Muscle of arm (tissue), 12 donors: ENCODE measurements around the gene GFY. TPM values are rescaled to one million over a fixed set of nuclear protein-coding genes. Genes with fewer than 3 reads are reported as not detected.

Experiments
- DNase-seq: peaks from one replicate; pipeline ENCODE4 v3.0.0-alpha.2; 2013
- polyA plus RNA-seq, 12 donors: library from polyadenylated mRNA; unstranded; fragments of 120-200 nt; gene quantifications; one replicate each; pipeline ENCODE4 v1.2.1, GENCODE V29; 2013; ENCODE audit not compliant: insufficient read length in 12 of 12

Gene GFY
- polyA plus RNA-seq, 12 donors: 0.13 TPM; not detected in 11

- DNase-seq: no peak
Measured at GRCh38 chr19:49427855-49428546, 2.8 kb downstream of the GFY start.

GRCh38 chr19:49428547-49429451 lies 3.6 kb downstream of the GFY start:
- no peak for DNase-seq

GRCh38 chr19:49430172-49430677 lies 5.0 kb downstream of the GFY start:
- DNase-seq: no peak

GRCh38 chr19:49430678-49431329 lies 5.6 kb downstream of the GFY start:
- DNase-seq: no peak

GRCh38 chr19:49431330-49431749 lies 6.2 kb downstream of the GFY start:
- no peak for DNase-seq

GRCh38 chr19:49432141-49433073 lies 7.2 kb downstream of the GFY start:
- DNase-seq: no peak

- DNase-seq: no peak
Measured at GRCh38 chr19:49433240-49433901, 8.2 kb downstream of the GFY start.

GRCh38 chr19:49434907-49435583 lies 9.9 kb downstream of the GFY start:
- DNase-seq: no peak

- no peak for DNase-seq
Measured at GRCh38 chr19:49435670-49436069, 10.5 kb downstream of the GFY start.

- DNase-seq: no peak
Measured at GRCh38 chr19:49436381-49437017, 11.3 kb downstream of the GFY start.

- DNase-seq: no peak
Measured at GRCh38 chr19:49437231-49437630, 12.0 kb downstream of the GFY start.

- DNase-seq: no peak
Measured at GRCh38 chr19:49438261-49438660, 13.1 kb downstream of the GFY start.

GRCh38 chr19:49439836-49440235 lies 14.6 kb downstream of the GFY start:
- no peak for DNase-seq

- DNase-seq: no peak
Measured at GRCh38 chr19:49440439-49441209, 15.4 kb downstream of the GFY start.

GRCh38 chr19:49441210-49441959 lies 16.2 kb downstream of the GFY start, which contains the start of gene SLC17A7:
TSS of gene SLC17A7 (minus strand) at chr19:49441527. CDS start at chr19:49441379, 148 bp downstream.
- DNase-seq: no peak

GRCh38 chr19:49441960-49442350 lies 16.8 kb downstream of the GFY start:
- no peak for DNase-seq

GRCh38 chr19:49442354-49442753 lies 17.2 kb downstream of the GFY start:
- no peak for DNase-seq
